Liver (tissue), 9 donors: ENCODE results near the gene RELL1. TPM values are rescaled to one million over a fixed set of nuclear protein-coding genes. Genes with fewer than 3 reads are reported as not detected.
A peak's percentile ranks its signal among the peaks of the same experiment; 100 is the strongest.

Experiments used
- DNase-seq: peaks from one replicate; pipeline ENCODE4 v3.0.0-alpha.2; 2017; ENCODE audit warnings: low spot score
- H3K27ac ChIP-seq, 2 donors: one replicate each; pipeline ENCODE4 v1.7.0; 2013; ENCODE audit warnings: inconsistent platforms in 2 of 2, low read length in 2 of 2, control low read depth in 1 of 2, low read depth in 1 of 2, mild to moderate bottlenecking in 1 of 2
- H3K27me3 ChIP-seq, 4 donors: one replicate each; pipeline versions ENCODE4 v1.6.1 to v1.7.0; 2013; ENCODE audit warnings: low read length in 3 of 4, inconsistent platforms in 1 of 4, mild to moderate bottlenecking in 1 of 4, moderate library complexity in 1 of 4; ENCODE audit not compliant: control insufficient read depth in 4 of 4, insufficient read depth in 4 of 4
- H3K36me3 ChIP-seq, 4 donors: one replicate each; pipeline versions ENCODE4 v1.6.1 to v1.7.0; 2013; ENCODE audit warnings: low read length in 3 of 4, mild to moderate bottlenecking in 3 of 4, low read depth in 1 of 4, moderate library complexity in 1 of 4; ENCODE audit not compliant: control insufficient read depth in 4 of 4, insufficient read depth in 3 of 4
- H3K4me1 ChIP-seq, 4 donors: one replicate each; pipeline versions ENCODE4 v1.6.1 to v1.7.0; 2013; ENCODE audit warnings: low read length in 3 of 4, mild to moderate bottlenecking in 3 of 4, moderate library complexity in 1 of 4; ENCODE audit not compliant: control insufficient read depth in 4 of 4, insufficient read depth in 4 of 4
- H3K4me3 ChIP-seq, 3 donors: one replicate each; pipeline versions ENCODE4 v1.6.1 to v1.7.0; 2013; ENCODE audit warnings: low read length in 3 of 3, control low read depth in 1 of 3, low read depth in 1 of 3, mild to moderate bottlenecking in 1 of 3
- H3K9ac ChIP-seq, 2 donors: one replicate each; pipeline ENCODE4 v1.7.0; 2013; ENCODE audit warnings: low read length in 2 of 2, mild to moderate bottlenecking in 2 of 2, moderate library complexity in 2 of 2, control low read depth in 1 of 2, low read depth in 1 of 2
- H3K9me3 ChIP-seq, 4 donors: one replicate each; pipeline versions ENCODE4 v1.6.1 to v1.7.0; 2013; ENCODE audit warnings: low read length in 3 of 4; ENCODE audit not compliant: control insufficient read depth in 4 of 4
- FOXA1 ChIP-seq: IDR thresholded peaks from 2 replicates; pipeline ENCODE4 v1.6.1; 2016; ENCODE audit warnings: antibody characterized with exemption
- FOXA2 ChIP-seq: IDR thresholded peaks from 2 replicates; pipeline ENCODE4 v1.6.1; 2016; ENCODE audit warnings: antibody characterized with exemption
- GABPA ChIP-seq, 2 donors: IDR thresholded peaks in 1 of 2; conservative IDR thresholded peaks in 1 of 2; 2 replicates each; pipeline ENCODE4 v1.6.1; 2016; ENCODE audit warnings: antibody characterized with exemption in 2 of 2, mild to moderate bottlenecking in 1 of 2, moderate library complexity in 1 of 2
- HNF4A ChIP-seq, 2 donors: conservative IDR thresholded peaks; 2 replicates each; pipeline ENCODE4 v1.6.1; 2016; ENCODE audit warnings: antibody characterized with exemption in 2 of 2, mild to moderate bottlenecking in 2 of 2
- HNF4G ChIP-seq: IDR thresholded peaks from 2 replicates; pipeline ENCODE4 v1.6.1; 2016; ENCODE audit warnings: antibody characterized with exemption
- JUND ChIP-seq, 2 donors: IDR thresholded peaks; 2 replicates each; pipeline ENCODE4 v1.6.1; 2016; ENCODE audit warnings: antibody characterized with exemption in 2 of 2
- NR2F2 ChIP-seq: IDR thresholded peaks from 2 replicates; pipeline ENCODE4 v1.6.1; 2016; ENCODE audit warnings: antibody characterized with exemption
- RAD21 ChIP-seq, 2 donors: IDR thresholded peaks; 2 replicates each; pipeline ENCODE4 v1.6.1; 2016; ENCODE audit warnings: antibody characterized with exemption in 2 of 2, mild to moderate bottlenecking in 2 of 2
- RXRA ChIP-seq, 2 donors: IDR thresholded peaks; 2 replicates each; pipeline ENCODE4 v1.6.1; 2017 to 2018; ENCODE audit warnings: antibody characterized with exemption in 2 of 2, mild to moderate bottlenecking in 1 of 2
- SP1 ChIP-seq: IDR thresholded peaks from 2 replicates; pipeline ENCODE4 v1.6.1; 2018; ENCODE audit warnings: antibody characterized with exemption, mild to moderate bottlenecking
- TAF1 ChIP-seq: conservative IDR thresholded peaks from 2 replicates; pipeline ENCODE4 v1.6.1; 2016; ENCODE audit warnings: antibody characterized with exemption, mild to moderate bottlenecking
- YY1 ChIP-seq: IDR thresholded peaks from 2 replicates; pipeline ENCODE4 v1.6.1; 2016; ENCODE audit warnings: antibody characterized with exemption, mild to moderate bottlenecking
- WGBS: extraction: QIAGEN DNeasy Blood & Tissue Kit; methylation state at CpG from one replicate; pipeline ENCODE4 v1.1.7; 2013; 5-methylcytosine and 5-hydroxymethylcytosine counted together
- polyA plus RNA-seq, 2 donors: library from polyadenylated mRNA; stranded (reverse) in 1 of 2; unstranded in 1 of 2; fragments of 200-250 nt in 1 of 2; fragments of >200 nt in 1 of 2; fragmentation: Nextera tagmentation in 1 of 2; extraction: Ambion mirVana in 1 of 2; gene quantifications; one replicate each; pipeline versions ENCODE4 v1.2.1 to v1.2.3, GENCODE V29; 2013 to 2015
- total RNA-seq, 2 donors: library from RNA; depleted of rRNA; stranded (reverse); fragments of >200 nt; gene quantifications; one replicate each; pipeline ENCODE4 v1.2.3, GENCODE V29; 2014
- TF ChIP-seq, protein P1 (sequence below): IDR thresholded peaks from 2 replicates; pipeline ENCODE4 v1.6.1; 2016; ENCODE audit warnings: antibody characterized with exemption, mild to moderate bottlenecking
- TF ChIP-seq, protein P2 (sequence below): IDR thresholded peaks from 2 replicates; pipeline ENCODE4 v1.6.1; 2016; ENCODE audit warnings: antibody characterized with exemption
- TF ChIP-seq, protein P3 (sequence below): IDR thresholded peaks from 2 replicates; pipeline ENCODE4 v1.6.1; 2016; ENCODE audit warnings: antibody characterized with exemption
- TF ChIP-seq, protein P4 (sequence below): IDR thresholded peaks from 2 replicates; pipeline ENCODE4 v1.6.1; 2016; ENCODE audit warnings: antibody characterized with exemption
- donor health status: healthy.
- donor health status: healthy.
- donor health status: healthy.
- donor health status: healthy.
- donor health status: healthy.

Gene RELL1
- total and polyA plus RNA-seq, 4 donors: 1.5 to 16.8 (median 7.3) TPM

DNA sequence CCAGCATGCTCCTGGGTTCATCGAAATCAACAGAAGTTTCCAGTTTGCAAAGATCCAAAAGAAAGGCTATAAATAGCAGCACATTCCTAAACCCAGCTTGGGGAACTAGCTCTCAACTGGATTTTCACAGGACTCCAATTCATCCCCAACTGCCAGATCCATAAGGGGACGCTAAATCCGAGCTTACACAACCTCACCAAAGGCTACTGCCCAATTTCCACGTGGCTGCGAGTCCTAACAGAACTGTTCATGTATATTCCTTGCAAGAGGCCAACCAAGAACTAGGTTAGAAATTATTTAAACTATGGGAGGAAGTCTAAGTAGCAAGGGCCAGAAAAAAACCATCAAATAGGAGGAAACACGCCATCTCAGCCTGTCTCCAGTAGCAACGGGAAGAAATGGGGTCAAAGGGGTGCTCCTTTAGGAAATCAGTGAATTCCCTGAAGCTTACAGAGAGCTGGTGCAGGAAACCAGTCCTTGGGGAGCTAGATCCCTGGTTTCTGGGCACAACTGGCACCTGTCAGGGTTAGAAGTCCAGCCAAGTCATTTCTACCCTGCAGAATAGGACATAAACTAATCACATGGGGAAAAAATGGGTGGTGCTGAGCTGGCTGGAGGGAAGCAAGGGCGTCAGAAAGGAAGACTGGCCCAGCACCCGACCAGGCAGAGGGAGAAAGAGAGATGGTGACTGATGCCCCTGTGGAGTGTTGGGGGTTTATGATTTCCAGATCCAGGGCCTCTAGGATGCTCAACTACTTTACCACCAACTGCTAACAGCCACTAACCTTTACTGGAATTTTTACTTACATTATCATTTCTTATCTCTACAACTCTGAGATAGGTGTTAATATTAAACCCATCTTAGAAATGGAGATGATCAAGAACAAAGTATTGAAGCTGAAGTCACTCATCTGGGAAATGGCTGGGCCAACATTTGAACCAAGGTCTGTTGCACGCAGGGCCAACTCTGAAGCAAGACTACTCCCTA, 20.5 kb downstream of the RELL1 start:
- no peak for DNase-seq
- Histone ChIP-seq H3K36me3 (no peaks in the 10 kb centered on the region), H3K9me3 (no peaks in the 10 kb centered on the region), H3K9ac (no peak overlapping the region), H3K27ac (peak overlapping the region; percentile 78 to 80), H3K27me3 (no peaks in the 10 kb centered on the region), H3K4me3 (no peak overlapping the region), H3K4me1 (peaks cover 8 to 39% (median 25%) of the 10 kb centered on the region in 4 donors)
- TF ChIP-seq SP1 (no peak), NR2F2 (peak; percentile 92)
- 77% methylated on average over 10 of the region's 10 CpGs for WGBS

DNA sequence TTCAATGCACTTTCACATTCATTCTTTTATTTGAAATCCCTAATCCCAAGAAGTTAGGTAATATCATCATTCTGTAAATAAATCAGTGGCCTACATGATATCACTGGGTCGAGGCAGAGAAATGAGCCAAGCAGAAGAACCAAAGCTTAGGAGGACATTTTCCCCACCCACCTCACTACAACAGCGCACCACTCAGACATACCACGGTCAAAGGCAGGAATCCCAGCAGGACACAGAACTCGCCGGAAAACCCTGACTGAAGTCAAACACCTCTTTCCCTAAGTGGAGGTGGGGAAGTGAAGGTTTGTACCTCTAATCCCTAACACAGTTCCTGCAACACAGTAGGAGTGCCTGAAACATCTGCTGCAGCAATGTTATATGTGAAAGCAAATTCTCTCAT, 21.5 kb downstream of the RELL1 start:
- peak; percentile 44 for TF ChIP-seq YY1
- no peak for TF ChIP-seq FOXA2
- TF ChIP-seq TAF1: no peak
- TF ChIP-seq HNF4A (conservative IDR thresholded peaks at IDR 0.05): peak in 1 of 2 donors; percentile 5
- TF ChIP-seq, protein P1, sequence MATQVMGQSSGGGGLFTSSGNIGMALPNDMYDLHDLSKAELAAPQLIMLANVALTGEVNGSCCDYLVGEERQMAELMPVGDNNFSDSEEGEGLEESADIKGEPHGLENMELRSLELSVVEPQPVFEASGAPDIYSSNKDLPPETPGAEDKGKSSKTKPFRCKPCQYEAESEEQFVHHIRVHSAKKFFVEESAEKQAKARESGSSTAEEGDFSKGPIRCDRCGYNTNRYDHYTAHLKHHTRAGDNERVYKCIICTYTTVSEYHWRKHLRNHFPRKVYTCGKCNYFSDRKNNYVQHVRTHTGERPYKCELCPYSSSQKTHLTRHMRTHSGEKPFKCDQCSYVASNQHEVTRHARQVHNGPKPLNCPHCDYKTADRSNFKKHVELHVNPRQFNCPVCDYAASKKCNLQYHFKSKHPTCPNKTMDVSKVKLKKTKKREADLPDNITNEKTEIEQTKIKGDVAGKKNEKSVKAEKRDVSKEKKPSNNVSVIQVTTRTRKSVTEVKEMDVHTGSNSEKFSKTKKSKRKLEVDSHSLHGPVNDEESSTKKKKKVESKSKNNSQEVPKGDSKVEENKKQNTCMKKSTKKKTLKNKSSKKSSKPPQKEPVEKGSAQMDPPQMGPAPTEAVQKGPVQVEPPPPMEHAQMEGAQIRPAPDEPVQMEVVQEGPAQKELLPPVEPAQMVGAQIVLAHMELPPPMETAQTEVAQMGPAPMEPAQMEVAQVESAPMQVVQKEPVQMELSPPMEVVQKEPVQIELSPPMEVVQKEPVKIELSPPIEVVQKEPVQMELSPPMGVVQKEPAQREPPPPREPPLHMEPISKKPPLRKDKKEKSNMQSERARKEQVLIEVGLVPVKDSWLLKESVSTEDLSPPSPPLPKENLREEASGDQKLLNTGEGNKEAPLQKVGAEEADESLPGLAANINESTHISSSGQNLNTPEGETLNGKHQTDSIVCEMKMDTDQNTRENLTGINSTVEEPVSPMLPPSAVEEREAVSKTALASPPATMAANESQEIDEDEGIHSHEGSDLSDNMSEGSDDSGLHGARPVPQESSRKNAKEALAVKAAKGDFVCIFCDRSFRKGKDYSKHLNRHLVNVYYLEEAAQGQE: no peak
- no peak for TF ChIP-seq HNF4G
- no peak for TF ChIP-seq FOXA1
- Histone ChIP-seq H3K4me1 (peaks cover 8 to 39% (median 25%) of the 10 kb centered on the region in 4 donors), H3K36me3 (no peaks in the 10 kb centered on the region), H3K9me3 (no peaks in the 10 kb centered on the region), H3K27ac (peak overlapping the region; percentile 78 to 80), H3K4me3 (no peak overlapping the region), H3K27me3 (no peaks in the 10 kb centered on the region), H3K9ac (peak overlapping the region in 1 of 2 donors; percentile 58)
- DNase-seq: no peak
- WGBS: 27% methylated on average over 5 of the region's 5 CpGs

DNA sequence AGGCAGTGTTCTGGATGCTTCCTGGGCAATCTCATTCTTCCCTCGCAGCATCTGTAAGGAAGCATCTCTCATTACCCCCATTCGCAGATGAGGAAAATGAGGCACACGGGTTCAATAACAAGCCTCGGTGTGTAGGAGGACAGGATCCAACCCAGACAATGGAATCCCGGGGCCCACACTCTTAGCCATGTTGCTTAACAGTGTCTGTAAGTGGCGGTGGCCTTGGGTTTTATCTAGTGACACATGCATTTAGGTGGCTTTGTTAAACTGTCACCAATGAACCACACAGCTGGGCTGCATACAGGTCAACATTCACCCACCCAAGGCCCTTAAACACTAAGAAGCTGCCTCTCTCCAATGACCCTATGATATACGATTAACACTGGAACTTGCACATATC, 22.6 kb downstream of the RELL1 start:
- H3K4me3 ChIP-seq: no peak overlapping the region
- peaks cover 8 to 39% (median 25%) of the 10 kb centered on the region in 4 donors for H3K4me1 ChIP-seq
- peak overlapping the region; percentile 54 to 60 for H3K27ac ChIP-seq
- 72% methylated on average over 7 of the region's 7 CpGs for WGBS
- no peak for DNase-seq
- H3K36me3 ChIP-seq: no peaks in the 10 kb centered on the region
- no peaks in the 10 kb centered on the region for H3K27me3 ChIP-seq
- no peak overlapping the region for H3K9ac ChIP-seq
- H3K9me3 ChIP-seq: no peaks in the 10 kb centered on the region
- TF ChIP-seq, protein P2, sequence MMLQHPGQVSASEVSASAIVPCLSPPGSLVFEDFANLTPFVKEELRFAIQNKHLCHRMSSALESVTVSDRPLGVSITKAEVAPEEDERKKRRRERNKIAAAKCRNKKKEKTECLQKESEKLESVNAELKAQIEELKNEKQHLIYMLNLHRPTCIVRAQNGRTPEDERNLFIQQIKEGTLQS: no peak
- TF ChIP-seq RXRA (IDR thresholded peaks at IDR 0.05): no peak
- TF ChIP-seq, protein P3, sequence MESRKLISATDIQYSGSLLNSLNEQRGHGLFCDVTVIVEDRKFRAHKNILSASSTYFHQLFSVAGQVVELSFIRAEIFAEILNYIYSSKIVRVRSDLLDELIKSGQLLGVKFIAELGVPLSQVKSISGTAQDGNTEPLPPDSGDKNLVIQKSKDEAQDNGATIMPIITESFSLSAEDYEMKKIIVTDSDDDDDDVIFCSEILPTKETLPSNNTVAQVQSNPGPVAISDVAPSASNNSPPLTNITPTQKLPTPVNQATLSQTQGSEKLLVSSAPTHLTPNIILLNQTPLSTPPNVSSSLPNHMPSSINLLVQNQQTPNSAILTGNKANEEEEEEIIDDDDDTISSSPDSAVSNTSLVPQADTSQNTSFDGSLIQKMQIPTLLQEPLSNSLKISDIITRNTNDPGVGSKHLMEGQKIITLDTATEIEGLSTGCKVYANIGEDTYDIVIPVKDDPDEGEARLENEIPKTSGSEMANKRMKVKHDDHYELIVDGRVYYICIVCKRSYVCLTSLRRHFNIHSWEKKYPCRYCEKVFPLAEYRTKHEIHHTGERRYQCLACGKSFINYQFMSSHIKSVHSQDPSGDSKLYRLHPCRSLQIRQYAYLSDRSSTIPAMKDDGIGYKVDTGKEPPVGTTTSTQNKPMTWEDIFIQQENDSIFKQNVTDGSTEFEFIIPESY: no peak
- TF ChIP-seq, protein P4, sequence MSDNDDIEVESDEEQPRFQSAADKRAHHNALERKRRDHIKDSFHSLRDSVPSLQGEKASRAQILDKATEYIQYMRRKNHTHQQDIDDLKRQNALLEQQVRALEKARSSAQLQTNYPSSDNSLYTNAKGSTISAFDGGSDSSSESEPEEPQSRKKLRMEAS: no peak
- TF ChIP-seq YY1: no peak
- no peak for TF ChIP-seq HNF4G
- TF ChIP-seq JUND (IDR thresholded peaks at IDR 0.05): no peak
- TF ChIP-seq FOXA1: no peak
- no peak for TF ChIP-seq FOXA2
- no peak for TF ChIP-seq SP1
- TF ChIP-seq GABPA (IDR thresholded peaks at IDR 0.05 in 1 of 2, conservative IDR thresholded peaks at IDR 0.05 in 1 of 2): no peak
- TF ChIP-seq, protein P1: no peak
- no peak for TF ChIP-seq RAD21 (IDR thresholded peaks at IDR 0.05)
